ENCODE data around the gene STING1. TPM values are rescaled to one million over a fixed set of nuclear protein-coding genes. Genes with fewer than 3 reads are reported as not detected.
"Not testable (repeated sequence)": the region's sequence is repeated elsewhere in the genome, so short reads cannot be mapped to it uniquely, and the experiment has no call there.

Gene STING1
- total RNA-seq: 17.0 and 18.9 TPM in 2 replicates

GRCh38 chr5:139482050-139482889, at the start of gene STING1:
TSS of gene STING1 (minus strand) at chr5:139482758. CDS start at chr5:139481704, 1,054 bp downstream.
- no peak for TF ChIP-seq CTCF (conservative IDR thresholded peaks at IDR 0.05; ENCODE audit: low read depth, low read length)
- DNase-seq (ENCODE audit: low read depth): peak; percentile 63
- H3K4me3 ChIP-seq (ENCODE audit: low read depth, low read length): peak within 1 kb of the TSS; percentile 42

- H3K4me3 ChIP-seq (ENCODE audit: low read depth, low read length): peak overlapping the region; percentile 39
- DNase-seq (ENCODE audit: low read depth): no peak
- no peak for TF ChIP-seq CTCF (conservative IDR thresholded peaks at IDR 0.05; ENCODE audit: low read depth, low read length)
Measured at GRCh38 chr5:139531772-139532169, 49.2 kb upstream of the STING1 start.

GRCh38 chr5:139530079-139530478, 47.5 kb upstream of the STING1 start:
- not testable (repeated sequence) for DNase-seq (ENCODE audit: low read depth)
- H3K4me3 ChIP-seq (ENCODE audit: low read depth, low read length): peak overlapping the region; percentile 76

- peak overlapping the region; percentile 76 for H3K4me3 ChIP-seq (ENCODE audit: low read depth, low read length)
- DNase-seq (ENCODE audit: low read depth): not testable (repeated sequence)
Measured at GRCh38 chr5:139528695-139529094, 46.1 kb upstream of the STING1 start.

- peak overlapping the region; percentile 76 for H3K4me3 ChIP-seq (ENCODE audit: low read depth, low read length)
- not testable (repeated sequence) for DNase-seq (ENCODE audit: low read depth)
Measured at GRCh38 chr5:139527896-139528467, 45.4 kb upstream of the STING1 start.

- DNase-seq (ENCODE audit: low read depth): not testable (repeated sequence)
- peak overlapping the region; percentile 76 for H3K4me3 ChIP-seq (ENCODE audit: low read depth, low read length)
Measured at GRCh38 chr5:139527090-139527470, 44.5 kb upstream of the STING1 start.

GRCh38 chr5:139526309-139527089, 43.9 kb upstream of the STING1 start:
- peak overlapping the region; percentile 76 for H3K4me3 ChIP-seq (ENCODE audit: low read depth, low read length)
- DNase-seq (ENCODE audit: low read depth): not testable (repeated sequence)

GRCh38 chr5:139525586-139526308, 43.2 kb upstream of the STING1 start:
- peak overlapping the region; percentile 76 for H3K4me3 ChIP-seq (ENCODE audit: low read depth, low read length)
- not testable (repeated sequence) for DNase-seq (ENCODE audit: low read depth)

GRCh38 chr5:139524940-139525585, 42.5 kb upstream of the STING1 start:
- DNase-seq (ENCODE audit: low read depth): no peak
- H3K4me3 ChIP-seq (ENCODE audit: low read depth, low read length): no peak overlapping the region
- no peak for TF ChIP-seq CTCF (conservative IDR thresholded peaks at IDR 0.05; ENCODE audit: low read depth, low read length)

All from epithelial cell of proximal tubule (primary cell).